GM18519 (cell line): ENCODE data around the gene LSP1.

Experiments
- ATAC-seq: cut with Tn5 transposase; IDR thresholded peaks from one replicate; pipeline ENCODE4 v1.9.1; 2021; ENCODE audit warnings: mild to moderate bottlenecking, moderate library complexity; ENCODE audit not compliant: unreplicated experiment, low FRiP score

LSP1 gene

GRCh38 chr11:1847006-1847735 is 5.7 kb upstream of the LSP1 start:
- no peak for ATAC-seq

GRCh38 chr11:1847926-1848639 is 4.8 kb upstream of the LSP1 start:
- ATAC-seq, result no peak

GRCh38 chr11:1848640-1849430 is 4.0 kb upstream of the LSP1 start:
- no peak for ATAC-seq

- no peak for ATAC-seq
Measured at GRCh38 chr11:1851468-1852180, 1.3 kb upstream of the LSP1 start.

- ATAC-seq, result no peak
Measured at GRCh38 chr11:1852271-1852876, 510 bp upstream of the LSP1 start.

- ATAC-seq, result no peak
Measured at GRCh38 chr11:1853376-1854131, 670 bp downstream of the LSP1 start.

- ATAC-seq, result no peak
Measured at GRCh38 chr11:1854132-1854948, 1.5 kb downstream of the LSP1 start.

GRCh38 chr11:1854949-1855885 is 2.3 kb downstream of the LSP1 start:
- no peak for ATAC-seq

GRCh38 chr11:1855886-1856265 is 3.0 kb downstream of the LSP1 start:
- ATAC-seq, result no peak

- ATAC-seq, result no peak
Measured at GRCh38 chr11:1856306-1857005, 3.6 kb downstream of the LSP1 start.

GRCh38 chr11:1857064-1857463 is 4.2 kb downstream of the LSP1 start:
- no peak for ATAC-seq

- no peak for ATAC-seq
Measured at GRCh38 chr11:1858154-1858553, 5.3 kb downstream of the LSP1 start.

GRCh38 chr11:1858576-1858975 is 5.7 kb downstream of the LSP1 start:
- ATAC-seq, result no peak

GRCh38 chr11:1859004-1859403 is 6.1 kb downstream of the LSP1 start:
- ATAC-seq, result no peak

GRCh38 chr11:1860108-1860507 is 7.2 kb downstream of the LSP1 start:
- ATAC-seq, result no peak

- ATAC-seq, result no peak
Measured at GRCh38 chr11:1861435-1862411, 8.8 kb downstream of the LSP1 start.
